Ovary (tissue), 3 donors: ENCODE measurements around the gene TEKT5.

ENCODE experiments used
- CTCF ChIP-seq, 3 donors: fragments of 450-650 bp in 2 of 3; fragments of 200-600 bp in 1 of 3; IDR thresholded peaks; one replicate each; pipeline versions ENCODE4 v1.5.1 to v1.8.0; 2016 to 2022; ENCODE audit warnings: antibody characterized with exemption in 3 of 3, mild to moderate bottlenecking in 1 of 3
- EP300 ChIP-seq: sonication (generic); formaldehyde crosslinking; IDR thresholded peaks from one replicate; pipeline ENCODE4 v1.6.1; 2017; ENCODE audit warnings: antibody characterized with exemption
- POLR2A ChIP-seq: fragments of 450-650 bp; IDR thresholded peaks from one replicate; pipeline ENCODE4 v1.6.1; 2017; ENCODE audit warnings: antibody characterized with exemption, mild to moderate bottlenecking, moderate library complexity
- donor health status: DM: no; HTN: no; CAD: no.

DNA sequence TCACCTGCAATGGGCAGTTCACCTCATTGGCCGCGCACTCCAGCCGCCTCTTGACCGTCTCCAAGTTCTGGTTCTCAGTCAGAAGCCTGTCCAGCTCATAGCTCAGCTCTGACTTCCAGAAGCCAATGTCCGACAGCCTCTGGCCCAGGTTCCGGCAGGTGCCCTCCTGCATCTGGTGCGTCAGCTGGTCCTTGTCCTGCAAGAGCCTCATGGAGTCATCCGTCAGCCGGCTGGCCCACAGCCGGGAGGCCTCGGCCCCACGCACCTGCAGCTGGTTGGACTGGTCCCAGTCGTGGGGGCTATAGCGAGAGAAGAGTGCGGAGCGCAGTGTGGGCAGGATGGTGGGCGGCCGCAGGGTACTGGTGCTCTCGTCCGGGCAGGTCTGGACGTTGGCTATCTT, 424 bp downstream of the TEKT5 start:
- TF ChIP-seq CTCF (IDR thresholded peaks at IDR 0.05) (no peak), EP300 (no peak), POLR2A (no peak)
